H7 (cell line): Measurements from ENCODE around the gene ABCC3. TPM values are rescaled to one million over a fixed set of nuclear protein-coding genes. Genes with fewer than 3 reads are reported as not detected.
"Not testable (repeated sequence)": the region's sequence is repeated elsewhere in the genome, so short reads cannot be mapped to it uniquely, and the experiment has no call there.

ENCODE experiments used
- DNase-seq: peaks from one replicate; pipeline ENCODE4 v3.0.0; 2012
- H3K27me3 ChIP-seq: 2 replicates; pipeline ENCODE4 v1.6.0; 2011; ENCODE audit warnings: mild to moderate bottlenecking, low read length; ENCODE audit not compliant: control insufficient read depth, insufficient read depth
- H3K36me3 ChIP-seq: replicated peaks from 2 replicates; pipeline ENCODE4 v1.5.1; 2011; ENCODE audit warnings: low read length; ENCODE audit not compliant: control insufficient read depth, insufficient read depth
- H3K4me3 ChIP-seq: 2 replicates; pipeline ENCODE4 v1.5.1; 2011; ENCODE audit warnings: low read depth, mild to moderate bottlenecking, control low read depth, low read length, moderate library complexity; ENCODE audit not compliant: insufficient read depth
- total RNA-seq: library from RNA; depleted of rRNA; stranded (reverse); fragments of >200 nt; shearing (Covaris generic); gene quantifications from 2 replicates; pipeline ENCODE4 v1.2.3, GENCODE V29; 2014

Gene ABCC3
- total RNA-seq, 1 experiment from 2014 or later, result 0.48 TPM

DNA sequence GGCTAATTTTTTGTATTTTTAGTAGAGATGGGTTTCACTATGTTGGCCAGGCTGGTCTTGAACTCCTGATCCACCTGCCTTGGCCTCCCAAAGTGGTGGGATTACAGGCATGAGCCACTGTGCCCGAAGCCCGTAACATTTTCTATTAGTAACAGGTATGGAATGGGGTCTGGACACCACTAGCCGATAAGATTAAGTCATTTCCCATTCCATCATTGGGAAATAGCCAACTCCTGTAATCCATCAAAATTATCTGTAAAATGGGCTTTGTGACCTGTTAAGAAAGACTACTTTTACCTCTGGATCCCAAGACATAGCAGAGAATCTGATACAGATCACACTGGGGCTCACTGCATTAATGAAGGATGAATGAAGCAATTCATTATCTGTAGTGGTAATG lies 80.8 kb downstream of the ABCC3 start:
- no peaks in the 10 kb centered on the region for H3K36me3 ChIP-seq
- DNase-seq, result no peak
- H3K27me3 ChIP-seq, result no peaks in the 10 kb centered on the region
- H3K4me3 ChIP-seq, result no peak overlapping the region

DNA sequence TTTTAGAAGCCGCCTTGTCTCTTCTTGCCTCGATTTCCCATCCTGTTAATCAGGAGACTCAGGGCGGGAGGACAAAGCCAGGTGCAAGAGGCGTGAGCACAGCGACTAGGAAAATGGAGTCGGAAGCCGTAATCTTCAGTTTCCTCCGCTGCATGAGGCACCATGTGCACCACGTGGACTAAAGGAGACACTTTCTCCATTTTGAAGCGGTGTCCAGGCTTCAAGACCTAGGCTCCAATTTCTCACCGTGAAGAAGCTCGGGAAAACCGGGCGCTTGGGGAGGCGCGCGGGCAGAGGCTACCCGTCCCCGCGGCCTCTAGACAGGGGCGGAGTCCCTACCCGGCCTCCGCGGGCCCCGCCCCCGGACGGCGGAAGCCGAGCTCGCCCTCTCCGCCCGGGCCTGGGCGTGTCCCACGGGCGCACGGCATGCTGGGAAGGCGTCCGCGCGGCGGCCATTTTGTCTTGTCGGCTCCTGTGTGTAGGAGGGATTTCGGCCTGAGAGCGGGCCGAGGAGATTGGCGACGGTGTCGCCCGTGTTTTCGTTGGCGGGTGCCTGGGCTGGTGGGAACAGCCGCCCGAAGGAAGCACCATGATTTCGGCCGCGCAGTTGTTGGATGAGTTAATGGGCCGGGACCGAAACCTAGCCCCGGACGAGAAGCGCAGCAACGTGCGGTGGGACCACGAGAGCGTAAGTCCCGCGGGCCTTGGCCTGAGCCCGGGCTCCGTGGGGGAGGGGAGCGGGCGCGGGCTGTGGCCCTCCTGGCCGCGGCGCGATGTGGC lies 84.7 kb downstream of the ABCC3 start, which contains the start of gene LUC7L3:
Gene LUC7L3, plus strand, starts transcription at position 460 of the 780 bp plus-strand sequence. Its CDS starts 130 bp downstream, at position 590.
- no peaks in the 10 kb centered on the region for H3K27me3 ChIP-seq
- peak within 1 kb of the TSS; percentile 96 for H3K4me3 ChIP-seq
- DNase-seq, result peak; percentile 99
- H3K36me3 ChIP-seq, result no peaks in the 10 kb centered on the region

DNA sequence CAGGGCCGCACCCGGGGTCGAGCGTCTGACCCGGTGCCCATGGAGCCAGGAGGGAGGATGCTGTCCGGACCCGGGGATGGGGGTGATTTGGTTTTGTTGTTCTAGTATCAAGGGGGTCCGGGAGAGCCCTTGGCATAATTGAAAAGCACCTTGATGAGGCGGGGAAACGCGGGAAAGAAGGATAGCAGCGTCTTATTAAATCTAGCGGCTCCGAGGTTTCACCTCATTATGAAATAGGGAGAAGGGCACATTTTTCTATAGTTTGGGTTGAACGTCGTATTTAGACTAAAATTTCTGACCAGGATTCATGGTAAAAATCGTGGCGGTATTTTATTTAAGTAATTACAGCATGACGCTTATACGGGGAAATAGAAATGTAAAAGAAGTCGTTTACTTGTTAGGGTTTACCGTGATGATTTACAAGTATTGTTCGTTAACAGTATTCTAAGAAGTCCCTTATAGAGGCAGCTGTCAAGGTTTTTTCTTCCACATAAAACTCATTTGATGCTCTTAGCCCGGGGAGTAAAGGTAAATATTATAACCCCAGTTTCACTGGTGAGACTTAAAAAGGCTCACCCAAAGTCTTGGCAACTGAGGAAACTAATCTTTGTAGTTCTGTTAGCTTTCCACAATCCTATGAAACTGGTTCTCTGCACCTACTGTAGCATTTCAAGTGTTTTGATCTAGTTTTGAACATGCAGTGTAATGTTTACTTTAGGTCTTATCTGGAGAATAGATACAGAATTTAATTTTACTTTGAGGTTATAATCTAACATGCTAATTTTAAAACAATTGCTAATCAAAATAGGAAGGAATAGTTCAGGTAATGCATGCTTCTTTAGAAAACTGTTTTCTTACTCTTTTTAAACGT lies 85.5 kb downstream of the ABCC3 start:
- no peak for DNase-seq
- Histone ChIP-seq H3K27me3 (no peaks in the 10 kb centered on the region), H3K4me3 (peak overlapping the region; percentile 96), H3K36me3 (no peaks in the 10 kb centered on the region)

DNA sequence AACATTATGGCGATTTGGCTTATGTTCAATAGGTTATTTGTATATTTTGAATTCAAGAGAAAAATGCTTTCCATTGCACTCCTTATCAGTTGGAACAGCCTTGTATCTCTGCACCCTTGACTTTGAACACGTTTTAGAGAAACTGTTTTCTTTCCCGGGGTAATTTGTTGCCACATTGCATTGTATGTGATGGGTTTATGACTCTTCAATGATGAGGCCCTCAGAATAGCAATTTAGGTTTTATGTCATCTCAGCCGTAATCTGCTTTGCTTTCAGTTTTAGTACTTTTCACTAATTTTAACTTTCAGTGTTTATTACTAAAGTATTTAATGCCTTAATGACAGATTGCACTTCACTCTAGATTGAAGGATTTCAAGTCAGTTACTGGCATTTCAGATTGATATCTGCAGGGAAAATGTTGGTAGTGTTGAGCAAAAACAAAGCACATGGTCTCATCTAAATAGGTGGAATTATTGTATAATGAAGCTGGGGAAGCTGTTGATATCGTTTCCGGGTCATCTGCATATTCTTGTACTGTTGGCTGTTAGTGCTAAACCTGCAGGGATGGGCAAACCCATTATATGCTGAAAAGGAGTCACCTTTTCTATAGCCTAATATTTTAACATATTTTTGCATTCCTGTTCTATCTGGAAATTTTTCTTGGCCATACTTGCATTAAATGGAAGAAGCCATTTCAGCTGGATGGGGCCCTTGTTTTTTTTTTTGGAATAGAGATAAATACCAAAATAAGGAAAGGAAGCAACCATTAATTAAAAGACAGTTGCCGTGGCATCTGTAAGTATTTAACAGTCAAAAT lies 86.7 kb downstream of the ABCC3 start:
- H3K27me3 ChIP-seq, result no peaks in the 10 kb centered on the region
- H3K4me3 ChIP-seq, result peak overlapping the region; percentile 96
- DNase-seq, result no peak
- H3K36me3 ChIP-seq, result no peaks in the 10 kb centered on the region

DNA sequence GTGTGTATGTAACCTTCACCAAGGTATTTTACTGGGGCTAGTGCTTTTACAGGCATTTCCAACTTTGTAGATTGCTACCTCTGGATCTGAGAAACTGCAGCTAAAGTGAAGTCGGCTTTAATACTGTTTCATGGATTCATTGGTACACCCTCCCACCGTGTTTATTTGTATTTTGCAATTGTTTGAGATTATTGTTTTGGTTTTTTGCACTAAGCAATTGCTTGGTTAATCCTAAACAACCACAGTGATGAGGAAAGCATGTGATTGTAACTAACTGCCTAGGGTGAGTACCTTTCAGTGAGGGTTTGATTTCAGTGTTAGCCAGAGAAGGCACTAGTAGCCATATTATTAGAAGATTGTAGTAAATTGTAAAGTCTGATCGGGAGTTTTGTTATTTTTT lies 88.1 kb downstream of the ABCC3 start:
- no peak for DNase-seq
- Histone ChIP-seq H3K27me3 (no peaks in the 10 kb centered on the region), H3K36me3 (no peaks in the 10 kb centered on the region), H3K4me3 (no peak overlapping the region)

GRCh38 chr17:50724622-50725021 lies 89.9 kb downstream of the ABCC3 start:
- H3K27me3 ChIP-seq, H3K4me3 ChIP-seq, DNase-seq, H3K36me3 ChIP-seq: not testable (repeated sequence)

- H3K27me3 ChIP-seq, result no peaks in the 10 kb centered on the region
- no peaks in the 10 kb centered on the region for H3K36me3 ChIP-seq
- DNase-seq, result no peak
- H3K4me3 ChIP-seq, result no peak overlapping the region
Observed at GRCh38 chr17:50725769-50726655, 91.3 kb downstream of the ABCC3 start.

DNA sequence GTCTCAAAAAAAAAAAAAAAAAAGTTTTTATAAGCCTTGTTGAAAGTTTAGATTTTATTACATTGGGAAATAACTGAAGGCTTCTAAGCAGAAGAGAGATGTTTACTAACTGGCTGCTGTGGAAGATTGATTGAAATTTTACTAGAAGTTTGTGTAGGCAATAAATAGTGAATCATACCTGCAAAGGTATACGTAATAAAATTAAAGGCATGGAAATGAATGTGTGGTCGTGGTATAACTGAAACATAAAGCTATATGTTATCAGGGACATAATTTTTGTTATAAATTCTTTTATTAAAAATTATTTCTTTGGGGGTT lies 93.4 kb downstream of the ABCC3 start:
- Histone ChIP-seq H3K36me3 (no peaks in the 10 kb centered on the region), H3K4me3 (no peak overlapping the region), H3K27me3 (no peaks in the 10 kb centered on the region)
- DNase-seq, result no peak

DNA sequence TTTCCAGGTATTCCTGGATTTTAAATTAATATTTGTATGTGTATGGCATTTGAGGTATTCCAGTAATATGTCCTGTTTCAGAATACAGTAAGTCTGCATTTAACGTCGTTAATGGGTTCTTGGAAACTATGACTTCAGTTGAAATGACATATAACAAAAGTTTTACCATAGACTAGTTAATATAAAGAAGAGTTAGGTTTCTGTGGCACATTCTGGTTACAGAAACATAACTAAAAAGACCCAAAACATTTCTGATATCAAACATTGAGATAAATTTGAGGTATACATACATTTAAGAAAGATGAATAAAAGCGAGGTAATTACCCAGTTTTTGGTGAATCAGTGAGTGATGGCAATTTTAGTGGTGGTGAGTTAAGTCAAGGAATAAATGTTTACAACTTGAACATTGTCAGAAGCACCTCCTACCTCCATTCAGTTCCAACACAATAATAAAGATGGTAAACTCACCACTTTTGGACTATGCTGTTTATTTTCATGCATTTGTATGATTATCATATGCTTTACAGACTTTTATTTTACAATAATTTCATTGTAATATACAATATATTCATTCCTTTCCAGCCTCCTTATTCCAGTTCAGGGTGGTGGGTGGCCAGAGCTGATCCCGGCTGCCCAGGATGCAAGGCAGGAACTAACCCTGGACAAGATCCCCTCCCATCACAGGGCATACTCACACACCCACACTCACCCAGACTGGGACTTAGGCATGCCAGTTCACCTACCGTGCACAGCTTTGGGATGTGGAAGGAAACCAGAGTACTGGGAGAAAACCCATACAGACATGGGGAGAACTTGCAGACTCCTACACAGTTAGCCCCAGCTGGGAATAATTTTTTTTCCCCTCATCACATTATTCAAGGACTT lies 94.4 kb downstream of the ABCC3 start:
- Histone ChIP-seq H3K36me3 (no peaks in the 10 kb centered on the region), H3K4me3 (no peak overlapping the region), H3K27me3 (no peaks in the 10 kb centered on the region)
- no peak for DNase-seq

GRCh38 chr17:50731575-50732460 lies 97.1 kb downstream of the ABCC3 start:
- no peak for DNase-seq
- H3K36me3 ChIP-seq, result no peaks in the 10 kb centered on the region
- no peak overlapping the region for H3K4me3 ChIP-seq
- H3K27me3 ChIP-seq, result no peaks in the 10 kb centered on the region

GRCh38 chr17:50735287-50735686 lies 100.6 kb downstream of the ABCC3 start:
- H3K36me3 ChIP-seq, result peaks cover 10% of the 10 kb centered on the region
- no peak overlapping the region for H3K4me3 ChIP-seq
- no peak for DNase-seq
- no peaks in the 10 kb centered on the region for H3K27me3 ChIP-seq

GRCh38 chr17:50737118-50737698 lies 102.5 kb downstream of the ABCC3 start:
- Histone ChIP-seq H3K36me3 (peaks cover 21% of the 10 kb centered on the region), H3K27me3 (no peaks in the 10 kb centered on the region), H3K4me3 (no peak overlapping the region)
- no peak for DNase-seq
